NCI-H187 treated with DMSO at 0.1 percent for 48 hours (cell line): ENCODE results near the gene CALML3.

Source experiments
- DNase-seq: peaks from one replicate; lab custom pipeline; 2025; lab: John Stamatoyannopoulos, UW

Gene CALML3

DNA sequence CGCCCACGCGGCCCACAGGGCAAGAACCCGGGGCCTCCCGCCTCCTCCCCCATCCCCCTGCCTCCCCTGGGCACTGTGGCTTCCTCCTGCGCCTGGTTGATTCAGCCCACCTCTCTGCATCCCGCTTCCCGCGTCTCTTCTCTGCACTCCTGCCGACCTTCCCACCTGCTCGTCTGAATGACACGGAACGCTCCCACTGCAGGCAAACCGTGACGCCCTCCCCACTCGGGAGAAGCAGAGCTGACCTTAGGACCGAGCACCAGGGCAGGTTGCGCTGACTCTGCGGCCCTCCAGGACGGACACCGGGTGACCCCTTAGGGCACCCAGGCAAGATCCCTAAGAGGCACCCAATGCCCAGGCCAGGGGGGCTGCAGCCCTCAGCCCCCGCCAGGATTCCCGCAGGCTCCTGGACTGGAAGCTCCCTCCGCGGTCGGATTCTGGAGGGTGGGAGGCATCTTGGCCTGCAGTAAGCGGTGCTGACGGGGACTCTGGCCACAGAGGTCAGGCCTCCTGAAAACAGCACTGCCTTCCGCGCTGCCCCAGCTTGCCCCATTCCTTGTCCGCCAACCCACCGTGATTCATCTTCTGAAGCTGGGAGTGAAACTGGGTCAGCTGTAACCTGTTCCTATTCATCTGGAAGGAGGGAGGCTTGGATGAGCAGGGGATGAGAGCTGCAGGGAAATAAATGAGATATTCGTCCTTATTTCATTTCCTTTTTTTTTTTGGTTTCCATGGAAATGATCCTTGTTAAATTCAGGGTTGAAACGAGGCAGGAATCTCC is 990 bp downstream of the CALML3 start:
- no peak for DNase-seq

DNA sequence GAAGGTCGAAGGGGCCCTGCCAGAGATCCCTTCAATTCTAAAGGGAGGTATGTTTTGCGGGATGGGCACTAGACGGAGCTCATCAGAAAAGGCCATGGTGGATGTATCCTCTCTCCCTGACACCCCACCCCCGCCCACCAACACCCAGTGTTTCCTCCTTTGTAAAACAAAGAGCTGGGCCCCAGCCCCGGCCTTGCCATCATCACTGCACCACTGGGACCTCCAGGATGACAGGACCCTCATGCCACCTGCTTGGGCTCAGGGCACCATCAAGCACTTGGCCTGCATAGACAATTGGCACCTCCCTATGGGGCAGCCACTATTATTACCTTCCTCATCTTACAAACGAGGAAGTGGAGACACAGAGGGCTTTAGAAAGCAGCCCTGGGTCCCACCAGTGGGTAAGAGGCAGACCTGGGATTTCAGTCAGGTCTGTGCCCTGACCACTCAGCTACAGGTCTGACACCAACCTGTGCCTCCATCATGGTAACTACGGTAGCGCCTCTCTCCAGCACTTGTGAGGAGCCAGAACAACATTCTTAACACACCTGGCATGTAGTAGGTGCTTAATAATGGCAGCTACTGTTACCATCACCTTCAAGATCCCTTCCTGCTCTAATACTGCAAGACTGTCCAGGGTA is 2.0 kb downstream of the CALML3 start:
- DNase-seq = no peak

DNA sequence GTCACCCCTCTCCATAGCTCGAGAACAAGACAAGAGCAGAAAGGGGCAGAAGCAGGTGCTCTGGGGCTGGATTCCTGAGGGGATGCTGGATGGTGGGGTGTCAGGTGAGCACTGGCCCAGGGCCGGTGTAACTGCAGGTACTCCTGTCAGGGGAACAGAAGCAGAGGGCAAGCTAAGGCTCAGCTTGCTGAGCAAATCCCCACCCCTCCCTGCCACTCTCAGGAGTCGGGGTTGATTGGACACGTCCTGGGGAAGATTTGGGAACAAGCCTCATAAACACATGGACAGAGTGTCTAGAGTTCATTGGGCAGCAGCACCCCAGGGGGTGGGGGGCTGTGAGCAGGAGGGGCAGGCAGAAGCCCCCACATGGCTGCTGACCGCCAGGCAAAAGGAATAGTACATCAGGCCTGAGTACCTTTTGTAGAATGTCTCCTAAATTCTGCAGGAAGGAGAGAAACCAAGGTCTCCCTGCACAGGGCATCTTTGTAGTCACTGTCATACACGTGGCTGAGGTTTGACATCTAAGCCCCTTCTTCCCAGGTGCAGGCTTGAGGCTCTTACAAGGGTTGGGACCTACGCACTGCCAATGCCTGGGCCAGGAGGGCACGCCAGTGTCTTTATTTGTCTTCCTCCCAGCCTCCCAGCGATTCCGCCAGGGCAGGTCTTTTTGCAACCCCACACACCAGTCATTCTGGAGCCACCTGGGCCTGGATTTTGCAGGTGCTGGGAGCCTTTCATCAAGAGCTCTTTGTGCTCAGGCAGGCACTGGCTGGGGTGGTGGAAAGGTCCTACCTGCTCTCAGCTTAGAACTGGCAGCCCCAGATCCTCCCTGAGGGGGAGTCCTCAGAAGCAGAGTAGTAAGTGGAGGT is 2.8 kb downstream of the CALML3 start:
- no peak for DNase-seq

DNA sequence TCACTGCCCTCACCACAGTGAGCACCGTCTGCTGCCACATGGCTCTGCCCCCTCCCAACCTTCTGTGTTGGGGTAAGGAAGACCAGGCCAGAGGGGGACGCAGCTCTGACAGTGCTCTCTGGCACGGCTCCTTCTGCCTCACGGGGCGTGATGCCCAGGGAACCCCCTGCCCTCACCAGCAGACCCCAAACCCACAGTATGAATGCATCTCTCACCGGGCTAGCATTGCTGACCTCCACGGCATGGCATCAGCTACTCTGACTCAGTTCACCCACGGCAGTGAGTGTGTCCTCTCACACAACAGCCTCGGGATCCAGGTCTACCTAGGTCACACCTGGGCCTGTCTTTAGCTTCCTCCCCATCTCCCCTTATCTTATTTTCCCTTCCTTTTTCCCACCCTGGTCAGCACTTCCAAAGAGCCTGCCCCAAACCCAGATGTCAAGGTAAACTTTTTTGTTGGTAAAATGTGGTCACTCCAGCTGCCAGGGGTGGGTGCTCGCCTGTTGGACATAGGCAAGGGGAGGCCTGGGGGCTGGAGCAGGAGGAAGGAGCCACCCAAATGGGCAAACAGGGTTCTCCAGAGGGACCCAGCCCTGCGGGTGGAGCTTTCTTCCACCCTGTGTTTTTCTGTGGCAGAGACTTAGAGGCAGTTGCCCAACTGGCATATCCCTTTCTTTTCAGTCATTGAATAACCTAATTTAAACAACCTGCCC is 4.4 kb downstream of the CALML3 start:
- no peak for DNase-seq

DNA sequence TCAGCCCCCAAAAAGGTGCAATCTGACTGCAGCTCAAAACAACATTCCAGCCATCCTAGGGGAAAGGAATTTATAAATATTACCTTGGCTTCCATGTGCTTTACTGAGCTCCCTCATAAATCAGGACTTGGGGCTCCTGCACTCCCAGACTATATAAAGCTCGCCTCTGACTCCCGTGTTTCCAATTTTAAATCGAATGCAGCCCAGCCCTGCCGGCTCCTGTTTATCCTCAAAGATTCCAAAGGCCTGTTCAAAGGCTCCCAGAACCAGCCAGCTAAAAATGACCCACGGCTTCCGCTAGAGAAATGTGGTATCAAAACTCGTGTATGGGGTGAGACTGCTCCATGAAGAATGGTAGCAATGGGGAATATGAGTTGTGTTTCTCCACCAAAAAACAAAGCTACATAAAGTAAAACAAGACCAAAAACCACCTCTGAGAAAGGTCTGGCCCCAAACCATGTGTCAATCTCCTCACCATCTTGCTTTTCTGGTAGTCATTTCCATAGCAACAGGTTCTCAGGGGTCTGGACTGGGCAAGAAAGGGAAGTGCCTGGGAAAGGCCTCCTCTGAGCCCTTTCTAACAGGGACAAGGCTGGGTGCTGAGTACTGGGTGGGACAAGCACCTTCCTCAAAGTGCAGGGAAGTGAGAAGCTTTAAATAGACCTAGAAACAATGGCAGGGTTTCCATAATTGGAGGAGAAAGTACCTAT is 5.1 kb downstream of the CALML3 start:
- no peak for DNase-seq

DNA sequence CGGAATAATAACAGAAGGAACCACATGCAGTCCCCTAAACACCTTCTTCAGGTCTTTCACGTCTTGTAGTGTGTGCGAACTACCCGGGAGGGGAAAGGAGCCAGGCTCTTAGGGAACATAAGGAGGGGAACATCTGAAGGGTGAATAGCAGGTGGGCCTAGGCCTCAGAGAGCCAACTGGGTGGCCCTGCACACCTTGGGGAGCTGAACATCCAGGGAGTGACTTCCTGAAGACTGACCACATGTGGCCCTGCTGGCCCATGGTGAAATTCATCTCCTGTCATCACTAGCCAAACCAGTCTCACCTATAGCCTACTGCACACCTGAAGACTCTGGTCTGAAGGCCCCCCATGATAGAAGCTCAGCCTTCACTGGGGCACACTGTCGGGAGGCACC is 5.6 kb downstream of the CALML3 start:
- DNase-seq = no peak

DNA sequence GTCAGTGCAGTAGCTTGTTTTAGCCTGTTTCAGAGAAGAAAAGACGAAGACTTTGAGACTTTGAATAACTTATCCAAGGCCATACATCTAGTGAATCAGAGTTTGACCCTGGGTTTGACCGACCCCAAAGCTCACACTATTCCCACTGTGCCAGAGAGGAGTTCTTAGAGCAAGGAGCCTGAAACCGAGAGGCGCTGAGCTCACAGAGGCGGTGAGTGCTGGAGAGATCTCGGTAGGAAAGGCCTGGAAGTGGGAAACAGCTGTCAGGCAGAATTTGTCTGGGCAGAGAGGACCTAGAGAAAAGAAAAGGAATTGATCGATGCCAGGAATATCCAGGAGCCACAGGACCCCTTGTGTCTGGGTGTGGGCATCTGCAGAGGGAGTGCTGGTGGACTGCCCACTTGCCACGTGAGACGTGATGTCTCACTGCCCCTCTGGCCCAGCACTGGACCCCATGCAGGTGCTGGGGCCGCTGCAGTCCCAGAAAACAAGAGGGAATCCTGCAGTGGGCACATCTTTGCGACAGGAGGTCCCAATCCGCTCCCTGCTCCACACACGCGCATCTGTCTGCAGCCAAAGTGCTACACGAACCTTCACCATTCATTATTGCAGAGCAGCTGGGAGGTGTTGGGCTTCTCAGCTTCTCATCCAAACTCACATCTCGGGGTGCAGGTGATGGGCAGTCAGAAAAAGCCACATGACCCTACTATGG is 6.2 kb downstream of the CALML3 start:
- DNase-seq = no peak

DNA sequence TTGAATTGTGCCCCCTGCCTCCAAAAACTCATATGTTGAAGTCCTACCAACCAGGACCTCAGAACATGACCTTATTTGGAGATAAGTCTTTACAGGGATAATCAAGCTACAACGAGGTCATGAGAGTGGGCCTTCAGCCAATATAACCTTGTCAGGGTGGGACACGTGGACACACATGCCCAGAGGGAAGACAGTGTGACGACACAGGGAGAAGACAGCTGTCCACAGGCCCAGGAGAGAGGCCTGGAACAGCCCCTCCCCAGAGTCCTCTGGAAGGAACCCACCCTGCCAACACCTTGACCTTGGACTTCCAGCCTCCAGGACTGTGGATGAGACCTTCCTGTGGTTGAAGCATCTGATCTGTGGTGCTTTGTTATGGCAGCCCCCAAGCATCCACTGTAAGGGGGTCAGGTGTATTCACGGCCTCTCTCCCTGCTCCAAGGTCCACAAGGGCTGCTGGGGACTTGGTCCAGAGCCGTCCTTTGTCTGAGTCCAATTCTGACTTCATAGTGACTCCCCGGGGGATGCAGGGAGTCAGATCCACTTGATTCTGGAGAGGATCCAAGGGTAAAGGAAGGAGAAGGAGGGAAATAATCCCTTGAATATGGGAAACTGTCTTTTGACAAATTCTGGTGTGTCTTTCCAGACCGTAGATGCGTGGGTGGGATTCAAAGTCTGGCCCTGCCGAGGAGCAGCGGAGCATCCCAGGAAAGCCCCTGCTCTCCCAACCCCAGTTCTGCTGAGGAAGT is 7.0 kb downstream of the CALML3 start:
- DNase-seq = no peak

DNA sequence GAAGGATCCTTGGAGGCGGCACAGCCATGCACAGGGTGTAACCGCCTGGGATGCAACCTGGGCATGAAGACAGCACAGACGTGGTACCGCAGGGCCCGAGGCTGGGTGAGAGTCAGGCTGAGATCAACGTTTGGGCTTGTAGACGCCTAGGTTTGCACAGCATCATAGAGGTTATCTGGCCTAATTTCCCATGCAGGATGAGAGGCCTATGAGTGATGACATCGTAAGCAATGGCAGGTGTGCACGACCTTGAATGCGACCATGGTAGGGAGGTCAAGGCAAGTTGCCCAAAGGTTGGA is 7.5 kb downstream of the CALML3 start:
- DNase-seq = no peak

DNA sequence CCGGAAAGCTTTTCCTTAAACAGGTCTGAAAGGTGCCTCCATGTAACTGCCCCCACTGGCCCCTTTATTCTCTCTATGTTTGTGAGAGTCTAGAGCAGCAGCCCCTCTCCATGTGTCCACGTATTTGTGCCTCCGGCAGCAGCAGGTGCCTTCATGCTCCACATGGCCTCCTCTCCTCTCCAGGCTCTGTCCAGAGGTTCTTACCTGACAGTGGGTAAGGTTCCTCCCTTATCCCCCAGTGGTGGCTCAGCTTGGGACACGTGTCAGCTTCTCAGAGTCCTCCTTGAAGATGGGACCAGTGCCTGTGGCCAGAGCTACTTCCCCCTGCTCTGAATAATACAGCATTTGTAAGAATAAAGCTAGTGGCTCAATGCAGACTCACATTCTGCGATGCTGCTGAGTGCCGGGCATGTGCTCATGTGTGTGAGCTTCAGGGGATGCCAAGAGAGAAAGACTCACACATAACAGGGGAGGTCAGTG is 7.9 kb downstream of the CALML3 start:
- no peak for DNase-seq

DNA sequence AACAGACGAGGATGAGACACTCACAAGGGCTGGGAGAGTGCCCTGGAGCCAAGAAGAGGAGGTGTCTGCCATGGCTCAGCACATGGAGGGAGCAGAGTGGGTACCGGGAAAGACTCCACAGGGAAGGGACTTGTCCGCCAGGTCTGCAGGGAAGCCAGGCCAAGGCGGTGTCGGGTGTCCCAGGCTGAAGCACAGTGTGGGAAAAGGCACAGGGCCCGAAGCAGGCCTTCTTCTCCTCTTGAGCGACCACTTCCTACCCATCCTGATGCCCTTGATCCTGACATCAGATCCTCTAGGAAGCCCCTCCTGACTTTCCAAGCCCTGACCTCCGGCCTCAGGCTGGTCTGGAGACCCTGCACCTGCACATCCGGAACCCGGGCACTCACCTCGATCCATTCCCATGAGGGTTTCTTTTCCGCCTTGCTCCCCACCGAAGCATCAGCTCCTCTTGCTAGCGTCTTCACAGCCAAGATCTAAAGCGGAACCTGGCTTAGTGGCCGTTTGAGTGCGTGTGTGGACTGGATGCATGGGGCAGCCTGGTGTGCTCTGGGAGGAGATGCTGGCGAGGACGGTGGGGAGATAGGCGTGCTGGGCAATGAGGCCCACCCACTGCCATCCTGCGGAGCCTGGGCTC is 8.5 kb downstream of the CALML3 start:
- DNase-seq = no peak

DNA sequence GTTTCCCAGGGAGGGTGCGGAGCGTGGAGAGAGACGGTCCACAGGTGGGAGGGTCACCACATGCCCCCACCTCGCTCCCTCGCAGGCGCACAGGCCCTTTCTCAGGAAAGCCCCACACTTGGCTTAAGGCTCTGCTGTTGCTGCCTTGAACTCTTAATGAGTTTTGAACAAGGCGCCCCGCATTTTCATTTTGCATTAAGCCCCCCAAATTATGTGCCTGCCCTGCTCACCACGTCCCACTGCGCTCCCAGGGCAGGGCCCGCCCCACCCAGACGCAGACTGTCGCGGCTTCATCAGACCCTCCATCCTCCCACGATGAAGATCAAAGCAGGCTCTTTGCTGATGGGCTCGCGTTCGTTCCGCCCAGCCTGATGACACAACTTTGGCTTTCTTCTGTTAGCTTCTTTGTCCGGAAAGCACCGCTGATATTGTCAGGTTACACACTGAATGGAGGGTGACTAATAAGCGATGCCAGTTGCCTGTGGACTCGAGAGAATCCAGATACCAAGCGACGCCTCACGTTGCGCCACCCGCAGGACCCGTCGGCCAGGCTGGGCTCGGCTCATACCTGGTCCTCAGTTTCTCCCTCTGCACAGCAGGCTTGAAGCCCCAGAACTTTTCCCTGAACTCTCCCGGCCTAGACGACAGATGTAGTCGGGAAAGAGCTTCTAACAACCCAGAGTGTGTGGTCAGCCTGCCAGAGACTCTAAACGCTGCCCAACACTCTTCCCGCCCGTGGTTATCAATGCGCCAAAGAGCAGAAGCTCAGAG is 9.5 kb downstream of the CALML3 start:
- DNase-seq = no peak

DNA sequence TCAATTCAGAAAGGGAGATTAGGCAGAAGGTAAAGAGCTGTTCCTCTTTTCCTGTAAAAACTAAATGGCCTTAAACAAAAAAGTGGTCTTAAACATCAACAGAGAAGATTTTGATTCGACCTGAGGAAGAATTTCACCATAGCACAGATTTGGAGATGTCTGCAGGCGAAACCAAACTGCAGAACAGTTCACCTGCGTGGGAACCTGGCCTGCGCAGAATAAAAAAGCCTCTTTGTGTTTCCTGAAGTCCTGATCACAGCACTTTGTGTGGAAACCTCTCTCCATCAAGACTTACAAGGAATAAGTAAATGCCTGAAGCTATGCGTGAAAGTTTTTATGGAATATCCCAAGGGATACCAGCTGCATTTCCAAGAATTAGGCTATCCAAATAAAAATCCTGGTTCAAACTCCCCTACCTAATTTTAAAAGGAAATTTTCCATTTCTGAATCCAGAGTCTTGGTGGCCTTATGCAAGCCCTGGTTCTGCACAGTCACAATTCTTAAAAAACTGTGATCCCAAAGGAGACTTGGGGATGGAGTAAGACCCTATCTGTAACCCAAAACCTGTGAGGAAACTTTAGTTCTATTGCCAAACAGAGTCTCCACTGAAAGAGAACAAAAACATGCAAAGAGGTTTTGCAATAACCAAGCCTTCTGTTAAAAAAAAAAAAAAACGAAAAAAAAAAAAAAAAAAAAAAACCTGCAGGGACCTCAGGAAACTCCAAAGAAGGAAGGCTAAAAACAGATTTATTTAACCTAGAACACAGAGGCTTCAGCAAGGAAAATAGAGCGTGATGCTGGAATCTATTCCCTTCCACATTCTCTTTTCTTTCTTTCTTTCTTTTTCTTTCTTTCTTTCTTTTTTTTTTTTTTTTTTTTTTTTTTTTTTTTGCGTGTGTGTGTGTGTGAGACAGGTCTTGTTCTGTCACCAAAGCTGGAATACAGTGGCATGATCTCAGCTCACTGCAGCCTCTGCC is 10.4 kb downstream of the CALML3 start:
- DNase-seq = no peak

DNA sequence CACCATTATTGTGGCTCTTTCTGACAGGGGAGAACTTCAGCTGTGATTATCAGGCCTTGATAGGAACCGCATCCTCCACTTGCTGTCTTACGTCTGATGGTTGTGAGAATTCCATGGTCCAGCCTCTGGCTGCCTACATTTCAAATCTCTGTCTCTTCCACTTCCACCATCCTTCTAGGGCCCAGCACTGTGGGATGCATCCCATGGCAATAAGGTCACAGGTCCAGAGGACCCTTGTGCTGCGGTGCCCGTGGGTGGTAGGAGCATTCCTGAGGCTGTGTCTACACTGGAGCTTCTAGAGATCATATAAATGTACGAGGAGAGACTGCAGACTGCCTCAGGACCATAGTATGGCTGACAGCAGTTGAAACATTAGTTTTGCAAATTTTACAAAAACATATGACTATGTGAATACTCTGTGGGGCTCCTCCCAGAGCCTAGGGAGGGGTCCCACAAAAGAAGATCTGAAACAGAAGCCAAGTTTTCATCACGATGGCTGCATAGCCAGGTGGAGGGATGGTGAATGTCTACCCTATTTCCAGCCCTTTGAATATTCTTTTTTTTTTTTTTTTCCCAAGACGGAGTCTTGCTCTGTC is 11.8 kb downstream of the CALML3 start:
- no peak for DNase-seq

DNA sequence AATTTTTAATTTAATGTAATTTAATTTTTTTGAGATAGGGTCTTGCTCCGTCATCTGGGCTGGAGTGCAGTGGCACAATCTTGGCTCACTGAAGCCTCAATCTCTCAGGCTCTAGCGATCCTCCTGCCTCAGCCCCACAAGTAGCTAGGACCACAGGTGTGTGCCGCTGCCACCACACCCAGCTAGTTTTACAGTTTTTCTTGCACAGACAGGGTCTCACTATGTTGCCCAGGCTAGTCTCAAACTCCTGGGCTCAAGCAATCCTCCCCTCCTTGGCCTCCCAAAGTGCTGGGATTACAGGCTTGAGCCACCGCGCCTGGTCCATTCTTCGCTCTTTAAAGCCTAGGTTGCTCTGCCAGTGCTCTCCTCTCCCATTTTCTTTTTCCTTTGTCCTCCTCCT is 12.9 kb downstream of the CALML3 start:
- DNase-seq = no peak

DNA sequence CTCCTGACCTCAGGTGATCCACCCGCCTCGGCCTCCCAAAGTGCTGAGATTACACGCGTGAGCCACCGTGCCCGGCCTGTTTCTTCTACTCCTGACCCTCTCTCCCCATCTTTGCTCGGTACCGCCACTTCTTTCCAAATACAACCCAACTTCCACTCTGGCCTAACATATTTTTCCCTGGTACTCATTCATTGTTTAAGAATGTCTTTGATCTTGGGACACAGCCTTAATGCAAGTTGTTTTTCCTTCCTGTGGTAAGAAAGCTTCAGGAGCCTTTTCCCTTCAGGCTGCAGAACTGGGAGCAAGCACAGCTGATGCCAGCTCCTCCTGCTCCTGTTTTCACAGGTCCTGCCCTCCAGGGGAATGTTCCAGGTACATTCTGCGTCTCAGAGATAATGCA is 13.7 kb downstream of the CALML3 start:
- DNase-seq = no peak

DNA sequence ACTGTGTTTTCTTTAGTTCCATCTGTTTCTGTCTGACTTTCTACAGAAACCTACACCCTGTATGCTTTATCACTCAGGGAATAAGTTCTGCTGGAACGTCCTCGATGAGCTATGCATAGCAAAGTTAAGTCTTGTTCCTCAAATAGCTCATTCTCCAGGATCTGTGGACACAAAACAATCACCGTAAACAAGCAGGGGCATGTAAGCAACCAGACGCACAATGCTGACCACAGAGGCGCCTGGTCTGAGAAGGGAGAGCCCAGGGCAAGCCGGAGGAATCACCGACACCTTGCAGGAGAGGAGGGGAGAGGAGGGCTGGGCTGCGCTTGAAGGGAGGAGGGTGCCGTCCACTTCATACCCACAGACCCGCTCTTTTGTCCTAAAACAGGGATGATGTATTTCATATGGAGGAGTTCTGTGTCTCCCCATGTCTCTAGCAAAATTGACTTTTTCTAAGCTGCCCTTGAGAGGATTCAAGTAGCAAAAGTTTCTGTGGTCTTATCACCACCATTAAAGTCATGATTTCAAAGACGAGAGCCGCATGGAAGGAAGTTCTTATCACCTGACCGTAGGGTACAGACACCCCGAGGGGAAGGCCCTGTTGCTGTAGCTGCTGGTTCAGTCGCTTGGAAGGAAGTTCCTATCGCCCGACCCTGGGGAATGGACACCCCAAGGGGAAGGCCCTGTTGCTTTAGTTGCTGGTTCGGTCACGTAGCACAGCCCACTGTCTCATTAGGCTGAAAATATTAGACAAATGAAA is 14.3 kb downstream of the CALML3 start:
- no peak for DNase-seq
